Type B pancreatic cell (in vitro differentiated cells): ENCODE data around the gene OTUD1. TPM values are rescaled to one million over a fixed set of nuclear protein-coding genes. Genes with fewer than 3 reads are reported as not detected.

Source experiments
- DNase-seq: peaks from one replicate; pipeline ENCODE4 v3.0.0; 2021; ENCODE audit warnings: mixed read lengths; ENCODE audit not compliant: unreplicated experiment; ENCODE audit errors: extremely low spot score
- H3K27ac Mint-ChIP-seq: 2 replicates; pipeline ENCODE4 v1.8.0; 2021; ENCODE audit warnings: mild to moderate bottlenecking, mixed read lengths
- H3K27me3 Mint-ChIP-seq: 2 replicates; pipeline ENCODE4 v1.8.0; 2021; ENCODE audit warnings: mixed read lengths
- H3K36me3 Mint-ChIP-seq: 2 replicates; pipeline ENCODE4 v1.8.0; 2021; ENCODE audit warnings: mixed read lengths
- H3K4me1 Mint-ChIP-seq: one replicate; pipeline ENCODE4 v1.8.0; 2021; ENCODE audit warnings: mixed read lengths; ENCODE audit not compliant: unreplicated experiment
- H3K4me3 Mint-ChIP-seq: 2 replicates; pipeline ENCODE4 v1.8.0; 2021; ENCODE audit warnings: mild to moderate bottlenecking, mixed read lengths
- H3K9me3 Mint-ChIP-seq: 2 replicates; pipeline ENCODE4 v1.8.0; 2021; ENCODE audit warnings: mixed read lengths
- CTCF ChIP-seq: fragments of 200-600 bp; sonication (generic); conservative IDR thresholded peaks from 2 replicates; pipeline ENCODE4 v1.5.0; 2021; ENCODE audit warnings: antibody characterized with exemption, mild to moderate bottlenecking
- total RNA-seq: library from RNA; stranded (reverse); gene quantifications from 2 replicates; pipeline ENCODE4 v1.2.1, GENCODE V29; 2021; ENCODE audit warnings: low replicate concordance

Gene OTUD1
- total RNA-seq, 1 donor from 2014 or later: 20.9 TPM

- no peak for TF ChIP-seq CTCF
- no peaks in the 10 kb centered on the region for H3K36me3 Mint-ChIP-seq
- H3K27me3 Mint-ChIP-seq: no peaks in the 10 kb centered on the region
- H3K4me3 Mint-ChIP-seq: no peak overlapping the region
- no peak overlapping the region for H3K27ac Mint-ChIP-seq
- no peaks in the 10 kb centered on the region for H3K9me3 Mint-ChIP-seq
- no peak for DNase-seq
- no peaks in the 10 kb centered on the region for H3K4me1 Mint-ChIP-seq
Observed at GRCh38 chr10:23406409-23406808, 32.5 kb upstream of the OTUD1 start.

GRCh38 chr10:23408330-23408976 lies 30.4 kb upstream of the OTUD1 start:
- TF ChIP-seq CTCF: no peak
- Mint-ChIP-seq H3K36me3 (no peaks in the 10 kb centered on the region), H3K9me3 (no peaks in the 10 kb centered on the region), H3K27ac (no peak overlapping the region), H3K4me3 (no peak overlapping the region), H3K27me3 (no peaks in the 10 kb centered on the region), H3K4me1 (no peaks in the 10 kb centered on the region)
- no peak for DNase-seq

- no peak for TF ChIP-seq CTCF
- Mint-ChIP-seq H3K9me3 (no peaks in the 10 kb centered on the region), H3K4me1 (peaks cover under 1% of the 10 kb centered on the region), H3K27me3 (no peaks in the 10 kb centered on the region), H3K4me3 (no peak overlapping the region), H3K36me3 (no peaks in the 10 kb centered on the region), H3K27ac (no peak overlapping the region)
- no peak for DNase-seq
Observed at GRCh38 chr10:23412223-23412622, 26.7 kb upstream of the OTUD1 start.

GRCh38 chr10:23413629-23414089 lies 25.2 kb upstream of the OTUD1 start:
- Mint-ChIP-seq H3K4me1 (peaks cover 6% of the 10 kb centered on the region), H3K27ac (no peak overlapping the region), H3K9me3 (no peaks in the 10 kb centered on the region), H3K36me3 (no peaks in the 10 kb centered on the region), H3K27me3 (no peaks in the 10 kb centered on the region), H3K4me3 (no peak overlapping the region)
- no peak for DNase-seq
- TF ChIP-seq CTCF: no peak

- Mint-ChIP-seq H3K4me3 (no peak overlapping the region), H3K36me3 (no peaks in the 10 kb centered on the region), H3K27ac (no peak overlapping the region), H3K27me3 (no peaks in the 10 kb centered on the region), H3K4me1 (peaks cover 8% of the 10 kb centered on the region), H3K9me3 (no peaks in the 10 kb centered on the region)
- TF ChIP-seq CTCF: no peak
- no peak for DNase-seq
Observed at GRCh38 chr10:23414658-23415057, 24.2 kb upstream of the OTUD1 start.

- Mint-ChIP-seq H3K4me1 (peaks cover 10% of the 10 kb centered on the region), H3K27me3 (no peaks in the 10 kb centered on the region), H3K4me3 (no peak overlapping the region), H3K9me3 (no peaks in the 10 kb centered on the region), H3K27ac (no peak overlapping the region), H3K36me3 (no peaks in the 10 kb centered on the region)
- no peak for TF ChIP-seq CTCF
- DNase-seq: no peak
Observed at GRCh38 chr10:23417254-23417653, 21.6 kb upstream of the OTUD1 start.
